Measurements from ENCODE around the gene TRIM15.
"Not testable (repeated sequence)": the region's sequence is repeated elsewhere in the genome, so short reads cannot be mapped to it uniquely, and the experiment has no call there.

The TRIM15 gene

DNA sequence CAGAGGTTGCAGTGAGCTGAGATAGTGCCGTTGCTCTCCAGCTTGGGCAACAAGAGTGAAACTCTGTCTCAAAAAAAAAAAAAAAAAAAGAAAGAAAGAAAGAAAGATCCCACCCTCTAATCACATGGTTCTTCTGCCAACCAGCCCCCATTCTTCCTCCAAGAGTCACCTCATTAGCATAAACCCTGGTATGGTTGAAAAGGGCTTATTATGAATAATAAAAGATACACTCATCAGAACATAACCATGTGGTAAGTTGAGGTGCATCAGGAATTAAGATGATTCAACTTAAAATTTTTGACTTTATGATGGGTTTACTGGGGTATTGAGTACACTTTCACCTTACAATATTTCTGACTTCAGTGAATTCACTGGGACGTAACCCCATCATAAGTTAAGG lies 28.2 kb upstream of the TRIM15 start:
- no peak for TF ChIP-seq ZNF274 (IDR thresholded peaks at IDR 0.05; ENCODE audit: low read depth, low read length)
- no peak overlapping the region for H3K4me3 ChIP-seq (ENCODE audit: low read length)

DNA sequence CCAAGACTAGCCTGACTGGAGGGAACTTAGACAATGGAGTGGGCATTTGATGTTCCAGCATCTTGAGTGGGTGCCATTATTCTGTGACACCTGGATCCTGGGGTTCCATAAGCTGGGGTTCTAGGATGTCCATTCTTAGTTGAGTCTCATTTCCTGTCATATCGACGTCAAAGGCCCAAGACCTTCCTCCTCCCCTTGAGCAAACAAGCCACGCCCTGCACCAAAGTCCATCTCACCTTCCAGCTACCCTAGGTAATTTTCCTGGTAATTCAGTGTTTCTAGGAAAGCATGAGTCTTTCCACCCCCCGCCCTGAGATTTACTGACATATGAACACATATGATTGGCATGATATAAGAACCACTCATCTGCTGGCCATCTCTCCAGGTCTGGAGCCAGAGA lies 27.6 kb upstream of the TRIM15 start, which contains the start of gene TRIM40:
Gene TRIM40 (plus strand): TSS at position 384 of the 400 bp plus-strand sequence. CDS start 897 bp downstream, outside the sequence.
- no peak within 1 kb of the TSS for H3K4me3 ChIP-seq (ENCODE audit: low read length)
- TF ChIP-seq ZNF274 (IDR thresholded peaks at IDR 0.05; ENCODE audit: low read depth, low read length) = no peak

DNA sequence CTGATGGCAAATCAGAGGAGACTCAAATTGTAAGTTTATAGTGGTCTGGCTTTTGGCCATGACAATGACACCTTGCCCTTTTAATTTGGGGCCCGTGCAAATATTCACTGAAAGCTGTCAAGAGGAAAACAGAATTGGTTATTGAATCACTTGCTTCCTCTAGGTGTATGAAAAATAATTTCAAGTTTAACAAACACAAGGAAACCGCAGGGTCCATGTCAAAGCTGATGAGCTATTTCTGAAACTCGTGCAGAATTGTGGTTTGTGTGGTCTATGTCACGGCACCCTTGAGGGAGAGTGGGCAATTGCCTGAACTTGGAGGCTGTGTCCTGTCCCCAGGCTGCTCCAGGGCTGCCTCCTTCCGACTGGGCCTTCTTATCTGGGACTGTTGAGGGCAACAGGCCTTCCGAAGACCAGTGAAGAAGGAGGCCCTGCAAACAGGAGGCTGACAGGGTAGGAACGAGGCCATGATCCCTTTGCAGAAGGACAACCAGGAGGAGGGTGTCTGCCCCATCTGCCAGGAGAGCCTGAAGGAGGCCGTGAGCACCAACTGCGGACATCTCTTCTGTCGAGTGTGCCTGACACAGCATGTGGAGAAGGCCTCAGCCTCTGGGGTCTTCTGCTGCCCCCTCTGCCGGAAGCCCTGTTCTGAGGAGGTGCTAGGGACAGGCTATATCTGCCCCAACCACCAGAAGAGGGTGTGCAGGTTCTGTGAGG lies 26.6 kb upstream of the TRIM15 start:
- no peak for TF ChIP-seq ZNF274 (IDR thresholded peaks at IDR 0.05; ENCODE audit: low read depth, low read length)
- H3K4me3 ChIP-seq (ENCODE audit: low read length) = no peak overlapping the region

DNA sequence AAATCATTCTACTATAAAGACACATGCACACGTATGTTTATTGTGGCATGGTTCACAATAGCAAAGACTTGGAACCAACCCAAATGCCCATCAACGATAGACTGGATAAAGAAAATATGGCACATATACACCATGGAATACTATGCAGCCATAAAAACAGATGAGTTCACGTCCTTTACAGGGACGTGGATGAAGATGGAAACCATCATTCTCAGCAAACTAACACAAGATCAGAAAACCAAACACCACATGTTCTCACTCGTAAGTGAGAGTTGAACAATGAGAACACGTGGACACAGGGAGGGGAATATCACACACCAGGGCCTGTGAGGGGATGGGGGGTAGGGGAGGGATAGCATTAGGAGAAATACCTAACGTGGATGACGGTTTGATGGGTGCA lies 23.1 kb upstream of the TRIM15 start:
- H3K4me3 ChIP-seq (ENCODE audit: low read length) = not testable (repeated sequence)

GRCh38 chr6:30142665-30143064 lies 20.7 kb upstream of the TRIM15 start:
- TF ChIP-seq ZNF274 (IDR thresholded peaks at IDR 0.05; ENCODE audit: low read depth, low read length) = no peak
- H3K4me3 ChIP-seq (ENCODE audit: low read length) = no peak overlapping the region

- TF ChIP-seq ZNF274 (IDR thresholded peaks at IDR 0.05; ENCODE audit: low read depth, low read length) = no peak
- no peak overlapping the region for H3K4me3 ChIP-seq (ENCODE audit: low read length)
These were observed 19.6 kb upstream of the TRIM15 start for GRCh38 chr6:30143780-30144179.

- TF ChIP-seq ZNF274 (IDR thresholded peaks at IDR 0.05; ENCODE audit: low read depth, low read length) = no peak
- H3K4me3 ChIP-seq (ENCODE audit: low read length) = no peak overlapping the region
These were observed 18.5 kb upstream of the TRIM15 start for GRCh38 chr6:30144811-30145210.

- TF ChIP-seq ZNF274 (IDR thresholded peaks at IDR 0.05; ENCODE audit: low read depth, low read length) = no peak
- H3K4me3 ChIP-seq (ENCODE audit: low read length) = no peak overlapping the region
These were observed 17.5 kb upstream of the TRIM15 start for GRCh38 chr6:30145818-30146217.

DNA sequence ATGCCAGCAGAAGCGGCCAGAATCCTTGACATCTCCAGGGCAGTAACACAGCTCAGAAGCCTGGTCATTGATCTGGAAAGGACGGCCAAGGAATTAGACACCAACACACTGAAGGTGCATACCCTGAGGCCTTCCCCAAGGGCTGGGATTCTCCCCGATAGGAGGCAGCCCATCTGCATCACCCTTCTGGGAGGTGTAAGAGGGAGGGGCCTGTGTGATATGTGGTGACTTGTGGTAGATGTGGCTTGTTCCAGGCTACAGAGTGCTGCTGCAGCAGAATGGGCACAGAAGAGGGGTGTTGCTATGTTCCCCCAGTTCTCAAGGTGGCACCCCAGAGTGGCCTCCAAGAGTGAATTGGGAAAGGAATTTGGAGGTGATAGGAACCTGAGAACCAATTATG lies 16.2 kb upstream of the TRIM15 start:
- H3K4me3 ChIP-seq (ENCODE audit: low read length) = no peak overlapping the region
- no peak for TF ChIP-seq ZNF274 (IDR thresholded peaks at IDR 0.05; ENCODE audit: low read depth, low read length)

DNA sequence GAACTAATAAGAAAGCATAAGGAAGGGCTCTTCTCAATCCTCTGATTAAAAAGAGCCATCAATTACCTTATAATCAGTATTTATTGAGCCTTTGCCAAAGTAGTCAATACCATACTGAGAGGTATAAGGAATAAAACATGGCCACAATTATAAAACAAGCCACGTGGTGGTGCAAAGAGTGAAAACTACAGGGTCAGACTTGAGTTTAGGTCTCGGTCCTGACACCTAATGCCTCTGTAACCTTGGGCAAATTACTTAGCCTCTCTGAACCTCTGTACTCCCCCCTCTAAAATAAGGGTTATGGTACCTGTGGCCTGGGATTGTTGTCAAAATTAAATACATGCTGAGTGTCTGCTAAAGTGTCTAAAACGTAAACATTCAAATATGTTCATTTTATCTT lies 14.1 kb upstream of the TRIM15 start:
- no peak overlapping the region for H3K4me3 ChIP-seq (ENCODE audit: low read length)

DNA sequence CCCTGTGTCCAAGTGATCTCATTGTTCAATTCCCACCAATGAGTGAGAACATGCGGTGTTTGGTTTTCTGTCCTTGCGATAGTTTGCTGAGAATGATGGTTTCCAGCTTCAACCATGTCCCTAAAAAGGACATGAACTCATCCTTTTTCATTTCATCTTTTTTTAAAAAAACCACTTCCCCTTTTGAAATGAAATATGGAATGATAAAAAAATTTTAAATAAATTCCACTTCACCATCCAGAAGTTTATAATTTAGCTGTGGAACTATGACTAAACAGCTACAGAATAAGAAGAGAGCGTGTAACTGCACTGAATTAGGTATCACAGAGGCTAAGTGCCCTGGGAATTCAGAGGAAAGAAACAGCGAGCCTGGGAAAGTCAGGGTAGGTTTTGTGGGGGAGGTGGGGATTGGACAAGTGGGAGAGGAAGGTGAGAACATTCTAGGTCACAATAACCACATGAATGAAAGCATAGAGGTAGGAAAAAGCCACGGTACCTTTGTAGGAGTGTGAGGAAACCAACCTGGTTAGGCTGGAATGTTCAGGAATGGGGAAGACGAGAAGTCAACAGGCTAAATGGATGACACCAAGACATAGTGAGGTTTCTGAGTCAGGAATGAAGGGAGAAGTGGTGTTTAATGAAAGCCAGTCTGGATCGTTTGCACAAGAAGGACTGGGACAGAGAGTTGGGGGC lies 13.3 kb upstream of the TRIM15 start:
- TF ChIP-seq ZNF274 (IDR thresholded peaks at IDR 0.05; ENCODE audit: low read depth, low read length) = no peak
- H3K4me3 ChIP-seq (ENCODE audit: low read length) = no peak overlapping the region

More for the DNA sequence above, 14.1 kb upstream of the TRIM15 start:
- no peak for TF ChIP-seq ZNF274 (IDR thresholded peaks at IDR 0.05; ENCODE audit: low read depth, low read length)

DNA sequence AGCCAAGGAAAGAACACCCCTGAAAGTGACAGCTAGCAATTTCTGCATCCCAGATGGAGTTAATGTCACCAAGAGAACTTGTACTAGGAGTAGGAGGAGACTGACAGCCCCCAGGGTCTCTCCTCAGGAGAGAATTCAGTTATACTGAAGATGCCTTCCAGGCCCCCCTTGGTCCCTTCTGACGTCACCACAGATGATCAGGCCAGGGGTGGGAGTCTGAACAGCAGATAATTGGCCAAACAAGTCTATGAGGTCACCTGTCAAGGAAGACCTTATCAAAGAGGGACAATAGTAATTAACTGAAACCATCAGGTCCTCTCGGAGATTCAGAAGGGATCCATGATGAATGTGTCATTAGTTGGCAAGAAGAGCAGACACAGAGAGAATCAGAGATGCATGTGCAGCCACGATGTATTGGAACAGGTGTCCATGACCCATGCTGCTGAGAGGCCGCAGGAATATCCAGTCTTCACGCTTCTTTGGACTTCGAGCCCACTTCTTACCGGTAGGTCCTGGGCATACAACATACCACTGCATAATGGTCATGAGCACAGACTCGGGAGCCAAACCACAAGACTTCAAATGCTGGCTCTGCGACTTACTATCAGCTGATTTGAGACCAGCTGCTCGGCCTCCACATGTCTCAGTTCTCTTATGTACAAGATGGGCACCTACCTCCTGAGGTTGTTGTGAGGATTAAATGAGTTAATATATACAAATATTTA lies 12.5 kb upstream of the TRIM15 start:
- TF ChIP-seq ZNF274 (IDR thresholded peaks at IDR 0.05; ENCODE audit: low read depth, low read length) = no peak

GRCh38 chr6:30151580-30151979 lies 11.8 kb upstream of the TRIM15 start:
- TF ChIP-seq ZNF274 (IDR thresholded peaks at IDR 0.05; ENCODE audit: low read depth, low read length) = no peak
- H3K4me3 ChIP-seq (ENCODE audit: low read length) = no peak overlapping the region

More for the DNA sequence above, 12.5 kb upstream of the TRIM15 start:
- no peak overlapping the region for H3K4me3 ChIP-seq (ENCODE audit: low read length)

GRCh38 chr6:30152016-30152673 lies 11.2 kb upstream of the TRIM15 start:
- H3K4me3 ChIP-seq (ENCODE audit: low read length) = no peak overlapping the region
- no peak for TF ChIP-seq ZNF274 (IDR thresholded peaks at IDR 0.05; ENCODE audit: low read depth, low read length)

Measured in GM08714 (cell line).